Testis (tissue), 3 donors: ENCODE data around the gene UPK1A. TPM values are rescaled to one million over a fixed set of nuclear protein-coding genes. Genes with fewer than 3 reads are reported as not detected.
"Not testable (repeated sequence)": the region's sequence is repeated elsewhere in the genome, so short reads cannot be mapped to it uniquely, and the experiment has no call there.

Experiments used
- DNase-seq: peaks from one replicate; pipeline ENCODE4 v3.0.0-alpha.2; 2019
- H3K27ac ChIP-seq, 2 donors: fragments of 200-600 bp; sonication (generic); one replicate each; pipeline ENCODE4 v1.5.1; 2019
- H3K27me3 ChIP-seq: fragments of 200-600 bp; sonication (generic); one replicate; pipeline ENCODE4 v1.5.1; 2019
- H3K36me3 ChIP-seq: fragments of 200-600 bp; sonication (generic); one replicate; pipeline ENCODE4 v1.5.1; 2017; ENCODE audit warnings: low read depth; ENCODE audit errors: missing control alignments
- H3K4me1 ChIP-seq: fragments of 200-600 bp; sonication (generic); one replicate; pipeline ENCODE4 v1.5.1; 2019
- H3K4me3 ChIP-seq, 2 donors: fragments of 200-600 bp; sonication (generic); one replicate each; pipeline ENCODE4 v1.5.1; 2017 to 2019
- H3K9me3 ChIP-seq: fragments of 200-600 bp; sonication (generic); one replicate; pipeline ENCODE4 v1.5.1; 2017
- POLR2A ChIP-seq: fragments of 450-650 bp; IDR thresholded peaks from one replicate; pipeline ENCODE4 v1.6.1; 2017; ENCODE audit warnings: antibody characterized with exemption, mild to moderate bottlenecking, moderate library complexity
- WGBS, 2 donors: methylation state at CpG; one replicate each; pipeline ENCODE4 v1.1.5; 2018; 5-methylcytosine and 5-hydroxymethylcytosine counted together
- intact Hi-C: fragments of 100-400 bp; cut with DNase I; formaldehyde crosslinking; loops from one replicate; pipeline ENCODE4 v1.15.1; 2023; ENCODE audit warnings: low total_unique reads
- polyA plus RNA-seq: library from polyadenylated mRNA; stranded (reverse); fragments of 350-450 nt; fragmentation: Illumina TruSeq; extraction: RNeasy Lipid Tissue Mini Kit (QIAGEN cat#74804); gene quantifications from one replicate; pipeline ENCODE4 v1.2.3, GENCODE V29; 2014; ENCODE audit warnings: low read depth, low replicate concordance; ENCODE audit not compliant: insufficient read depth
- total RNA-seq, 2 donors: library from RNA; depleted of rRNA; stranded (reverse); fragments of >200 nt; gene quantifications; one replicate each; pipeline ENCODE4 v1.2.3, GENCODE V29; 2016
- TF ChIP-seq, protein P1 (sequence below), 3 experiments: fragments of 450-650 bp in 2 of 3; fragments of 200-600 bp in 1 of 3; sonication (generic) in 1 of 3; IDR thresholded peaks; one replicate each; pipeline ENCODE4 v1.5.1; 2016 to 2019; ENCODE audit warnings: antibody characterized with exemption in 3 of 3, mild to moderate bottlenecking in 2 of 3, moderate library complexity in 1 of 3

The UPK1A gene
- total and polyA plus RNA-seq, 3 donors from 2014 or later, result 0.37 to 1.0 (median 0.47) TPM

DNA sequence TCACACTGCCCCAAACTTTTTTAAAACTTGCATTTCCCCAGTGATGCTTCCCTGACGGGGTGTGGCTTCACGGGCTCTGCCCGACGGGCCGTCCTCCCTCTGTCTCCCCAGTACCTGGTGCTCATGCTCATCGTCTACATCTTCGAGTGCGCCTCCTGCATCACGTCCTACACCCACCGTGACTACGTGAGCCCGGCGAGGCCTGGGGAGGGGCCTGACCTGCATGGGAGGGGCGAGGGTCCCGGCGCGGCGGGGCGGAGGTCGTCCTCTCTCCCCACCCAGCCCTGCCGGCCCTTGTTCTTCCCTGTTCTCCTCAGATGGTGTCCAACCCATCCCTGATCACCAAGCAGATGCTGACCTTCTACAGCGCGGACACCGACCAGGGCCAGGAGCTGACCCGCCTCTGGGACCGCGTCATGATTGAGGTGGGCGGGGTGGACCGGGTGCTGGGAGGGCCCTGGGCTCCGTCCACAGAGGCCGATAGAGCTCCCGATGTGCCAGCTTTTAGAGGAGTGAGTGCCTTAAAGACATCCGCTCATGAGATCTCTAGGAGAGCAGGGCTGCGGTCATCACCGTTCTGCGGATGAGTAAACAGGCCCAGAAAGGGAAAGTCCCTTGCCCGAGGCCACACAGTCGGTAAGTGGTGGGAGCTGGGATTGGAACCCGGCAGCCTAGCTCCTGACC lies 6.9 kb downstream of the UPK1A start:
- DNase-seq, result no peak
- intact Hi-C loops, result no loop called here
- WGBS, 2 donors, result 3 to 7% methylated on average over 25 to 39 of the region's 39 CpGs
- no peak for TF ChIP-seq POLR2A
- TF ChIP-seq, protein P1, sequence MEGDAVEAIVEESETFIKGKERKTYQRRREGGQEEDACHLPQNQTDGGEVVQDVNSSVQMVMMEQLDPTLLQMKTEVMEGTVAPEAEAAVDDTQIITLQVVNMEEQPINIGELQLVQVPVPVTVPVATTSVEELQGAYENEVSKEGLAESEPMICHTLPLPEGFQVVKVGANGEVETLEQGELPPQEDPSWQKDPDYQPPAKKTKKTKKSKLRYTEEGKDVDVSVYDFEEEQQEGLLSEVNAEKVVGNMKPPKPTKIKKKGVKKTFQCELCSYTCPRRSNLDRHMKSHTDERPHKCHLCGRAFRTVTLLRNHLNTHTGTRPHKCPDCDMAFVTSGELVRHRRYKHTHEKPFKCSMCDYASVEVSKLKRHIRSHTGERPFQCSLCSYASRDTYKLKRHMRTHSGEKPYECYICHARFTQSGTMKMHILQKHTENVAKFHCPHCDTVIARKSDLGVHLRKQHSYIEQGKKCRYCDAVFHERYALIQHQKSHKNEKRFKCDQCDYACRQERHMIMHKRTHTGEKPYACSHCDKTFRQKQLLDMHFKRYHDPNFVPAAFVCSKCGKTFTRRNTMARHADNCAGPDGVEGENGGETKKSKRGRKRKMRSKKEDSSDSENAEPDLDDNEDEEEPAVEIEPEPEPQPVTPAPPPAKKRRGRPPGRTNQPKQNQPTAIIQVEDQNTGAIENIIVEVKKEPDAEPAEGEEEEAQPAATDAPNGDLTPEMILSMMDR (IDR thresholded peaks at IDR 0.05), result no peak
- Histone ChIP-seq H3K4me3 (peak overlapping the region; percentile 12 to 41), H3K27ac (no peak overlapping the region), H3K9me3 (no peaks in the 10 kb centered on the region), H3K27me3 (no peaks in the 10 kb centered on the region), H3K36me3 (no peaks in the 10 kb centered on the region), H3K4me1 (peaks cover 4% of the 10 kb centered on the region)

GRCh38 chr19:35675589-35676140 lies 9.3 kb downstream of the UPK1A start:
- intact Hi-C loops, result no loop called here
- Histone ChIP-seq H3K36me3 (no peaks in the 10 kb centered on the region), H3K27me3 (no peaks in the 10 kb centered on the region), H3K27ac (no peak overlapping the region), H3K4me1 (peaks cover 4% of the 10 kb centered on the region), H3K9me3 (no peaks in the 10 kb centered on the region), H3K4me3 (no peak overlapping the region)
- WGBS, 2 donors, result 85% methylated on average over 13 to 15 of the region's 15 CpGs
- no peak for DNase-seq
- no peak for TF ChIP-seq POLR2A
- TF ChIP-seq, protein P1 (IDR thresholded peaks at IDR 0.05), result no peak

DNA sequence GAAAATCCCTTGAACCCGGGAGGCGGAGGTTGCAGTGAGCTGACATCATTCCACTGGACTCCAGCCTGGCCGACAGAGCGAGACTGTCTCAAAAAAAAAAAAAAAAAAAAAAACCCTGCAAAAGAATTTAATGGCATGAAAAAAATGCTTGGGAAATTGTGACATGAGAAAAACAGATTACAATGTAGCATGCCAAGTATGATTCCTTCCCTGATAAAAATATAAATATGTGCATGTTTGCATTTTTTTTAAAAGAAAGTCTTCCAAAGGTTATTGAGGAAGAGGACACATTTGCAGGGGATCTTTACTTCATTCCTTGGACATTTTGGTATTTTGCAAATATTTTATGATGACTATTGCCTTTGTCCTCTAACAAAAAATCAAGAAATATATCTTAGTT lies 23.5 kb downstream of the UPK1A start:
- intact Hi-C loops, result no loop called here
- WGBS, 2 donors, result 45 to 49% methylated on average over 4 of the region's 4 CpGs
- Histone ChIP-seq H3K9me3 (no peaks in the 10 kb centered on the region), H3K27ac (no peak overlapping the region), H3K27me3 (no peaks in the 10 kb centered on the region), H3K4me3 (no peak overlapping the region), H3K36me3 (no peaks in the 10 kb centered on the region), H3K4me1 (no peaks in the 10 kb centered on the region)
- DNase-seq, result no peak
- TF ChIP-seq, protein P1 (IDR thresholded peaks at IDR 0.05), result no peak
- TF ChIP-seq POLR2A, result no peak

DNA sequence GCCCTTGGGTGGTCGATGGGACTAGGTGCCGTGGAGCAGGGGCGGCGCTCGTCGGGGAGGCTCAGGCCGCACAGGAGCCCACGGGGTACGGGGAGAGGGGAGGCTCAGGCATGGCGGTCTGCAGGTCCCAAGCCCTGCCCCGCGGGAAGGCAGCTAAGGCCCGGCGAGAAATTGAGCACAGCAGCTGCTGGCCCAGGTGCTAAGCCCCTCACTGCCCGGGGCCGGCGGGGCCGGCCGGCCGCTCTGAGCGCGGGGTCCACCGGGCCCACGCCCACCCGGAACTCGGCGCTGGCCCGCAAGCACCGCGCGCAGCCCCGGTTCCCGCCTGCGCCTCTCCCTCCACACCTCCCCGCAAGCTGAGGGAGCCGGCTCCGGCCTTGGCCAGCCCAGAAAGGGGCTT lies 24.8 kb downstream of the UPK1A start:
- H3K27ac ChIP-seq, H3K9me3 ChIP-seq, intact Hi-C loops, H3K36me3 ChIP-seq, H3K27me3 ChIP-seq, DNase-seq, H3K4me1 ChIP-seq: not testable (repeated sequence)
- 89% methylated on average over 22 of the region's 37 CpGs; no CpG with 5 or more reads in 1 of the 2 donors for WGBS, 2 donors
- H3K4me3 ChIP-seq, result peak overlapping the region; percentile 26 to 29

GRCh38 chr19:35692010-35692409 lies 25.7 kb downstream of the UPK1A start:
- no peak for DNase-seq
- Histone ChIP-seq H3K4me3 (no peak overlapping the region), H3K27me3 (no peaks in the 10 kb centered on the region), H3K4me1 (no peaks in the 10 kb centered on the region), H3K36me3 (no peaks in the 10 kb centered on the region), H3K27ac (no peak overlapping the region), H3K9me3 (no peaks in the 10 kb centered on the region)
- 57 to 70% methylated on average over 5 to 11 of the region's 11 CpGs for WGBS, 2 donors
- no peak for TF ChIP-seq POLR2A
- TF ChIP-seq, protein P1 (IDR thresholded peaks at IDR 0.05), result no peak
- intact Hi-C loops, result no loop called here
